ENCODE data around the gene GREB1.

GREB1 gene

DNA sequence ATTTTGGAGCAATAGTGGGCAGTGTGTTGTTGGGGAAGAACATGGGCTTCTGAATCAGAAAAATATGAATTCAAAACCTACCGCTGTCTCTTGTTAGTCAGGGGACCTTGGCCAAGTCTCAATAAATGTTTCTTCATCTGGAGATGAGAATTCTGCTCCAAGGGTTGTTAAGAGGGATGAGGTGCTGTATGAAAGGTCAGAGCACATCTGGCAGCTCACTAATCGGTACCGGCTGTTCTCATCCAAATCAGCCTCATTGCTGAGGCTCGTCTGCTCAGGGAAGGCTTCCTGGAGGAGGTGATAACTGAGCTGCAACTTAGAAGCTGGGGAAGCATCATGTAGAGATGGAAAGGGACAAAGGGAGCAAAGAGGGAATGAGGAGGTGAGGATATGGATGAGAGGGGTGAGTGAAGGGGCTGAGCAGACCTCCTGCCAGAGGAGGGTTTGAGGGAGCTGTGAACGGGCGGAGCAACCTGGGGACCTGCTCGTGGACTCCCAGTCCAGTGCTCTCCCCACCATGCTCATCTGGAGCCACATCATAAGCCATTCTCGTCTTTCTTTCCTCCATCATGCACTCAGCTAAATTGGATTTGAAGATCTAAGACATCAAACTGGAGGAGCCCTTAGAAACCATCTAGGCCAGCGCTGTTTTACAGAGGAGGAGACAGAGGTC, 47.4 kb downstream of the GREB1 start:
- TF ChIP-seq, protein P1, sequence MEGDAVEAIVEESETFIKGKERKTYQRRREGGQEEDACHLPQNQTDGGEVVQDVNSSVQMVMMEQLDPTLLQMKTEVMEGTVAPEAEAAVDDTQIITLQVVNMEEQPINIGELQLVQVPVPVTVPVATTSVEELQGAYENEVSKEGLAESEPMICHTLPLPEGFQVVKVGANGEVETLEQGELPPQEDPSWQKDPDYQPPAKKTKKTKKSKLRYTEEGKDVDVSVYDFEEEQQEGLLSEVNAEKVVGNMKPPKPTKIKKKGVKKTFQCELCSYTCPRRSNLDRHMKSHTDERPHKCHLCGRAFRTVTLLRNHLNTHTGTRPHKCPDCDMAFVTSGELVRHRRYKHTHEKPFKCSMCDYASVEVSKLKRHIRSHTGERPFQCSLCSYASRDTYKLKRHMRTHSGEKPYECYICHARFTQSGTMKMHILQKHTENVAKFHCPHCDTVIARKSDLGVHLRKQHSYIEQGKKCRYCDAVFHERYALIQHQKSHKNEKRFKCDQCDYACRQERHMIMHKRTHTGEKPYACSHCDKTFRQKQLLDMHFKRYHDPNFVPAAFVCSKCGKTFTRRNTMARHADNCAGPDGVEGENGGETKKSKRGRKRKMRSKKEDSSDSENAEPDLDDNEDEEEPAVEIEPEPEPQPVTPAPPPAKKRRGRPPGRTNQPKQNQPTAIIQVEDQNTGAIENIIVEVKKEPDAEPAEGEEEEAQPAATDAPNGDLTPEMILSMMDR (IDR thresholded peaks at IDR 0.05) = no peak
- DNase-seq (ENCODE audit: low spot score) = no peak

DNA sequence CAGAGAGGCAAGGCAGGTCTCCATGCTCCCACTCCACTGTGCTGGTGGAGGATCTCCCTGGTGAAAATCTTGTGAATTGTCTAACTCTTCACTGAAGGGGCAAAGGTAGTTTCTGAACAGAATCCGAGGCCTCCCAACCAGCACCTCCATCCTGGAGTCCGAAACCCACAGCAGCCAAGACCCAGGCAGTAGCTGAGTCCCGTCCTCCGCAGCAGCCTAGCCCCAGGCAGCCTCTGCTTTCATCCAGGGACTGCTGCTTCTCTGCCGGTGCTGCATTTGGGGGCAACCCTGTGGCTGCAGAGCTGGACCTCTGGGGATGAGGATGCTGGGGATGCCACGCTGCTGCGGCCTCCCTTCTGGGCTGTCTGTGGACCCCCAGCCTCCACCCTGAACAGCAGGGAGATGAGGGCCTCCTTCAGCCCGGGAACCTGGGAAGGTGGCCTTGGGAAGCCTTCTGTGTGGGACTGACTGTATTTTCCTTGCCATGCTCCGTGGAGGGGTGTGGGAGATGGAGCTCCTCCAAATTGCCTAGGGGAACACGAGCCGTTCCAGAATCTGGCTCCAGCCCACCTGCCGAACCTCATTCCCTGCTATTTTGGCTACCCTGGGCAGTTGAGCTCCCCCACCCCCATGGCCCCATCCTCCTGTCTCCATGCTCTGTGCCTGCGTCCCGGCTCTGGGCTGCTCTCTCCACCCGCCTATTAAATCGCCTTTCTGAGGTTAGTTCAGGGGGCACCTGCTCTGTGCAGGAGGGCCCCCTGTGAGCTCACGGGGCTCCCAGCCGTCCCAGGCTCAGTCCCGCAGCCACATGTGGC, 48.2 kb downstream of the GREB1 start:
- Histone ChIP-seq H3K27ac (no peak overlapping the region), H3K4me3 (no peak overlapping the region)
- TF ChIP-seq, protein P1 (IDR thresholded peaks at IDR 0.05) = no peak
- DNase-seq (ENCODE audit: low spot score) = no peak

More for the DNA sequence above, 47.4 kb downstream of the GREB1 start:
- Histone ChIP-seq H3K4me3 (no peak overlapping the region), H3K27ac (no peak overlapping the region)

DNA sequence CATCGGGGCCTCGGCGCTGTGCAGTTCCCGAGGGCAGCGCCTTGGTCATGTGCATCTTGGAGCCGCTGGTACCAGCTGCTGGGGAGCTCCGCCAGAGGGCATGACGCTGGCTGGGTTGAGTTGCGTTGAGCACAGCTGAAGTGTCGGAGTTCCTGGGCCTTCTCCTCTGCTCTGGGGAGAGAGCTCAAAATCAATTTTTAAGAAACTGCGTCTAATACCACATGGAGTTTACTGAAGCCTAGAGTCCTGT, 48.7 kb downstream of the GREB1 start:
- Histone ChIP-seq H3K4me3 (no peak overlapping the region), H3K27ac (no peak overlapping the region)
- TF ChIP-seq, protein P1 (IDR thresholded peaks at IDR 0.05) = no peak
- DNase-seq (ENCODE audit: low spot score) = no peak

DNA sequence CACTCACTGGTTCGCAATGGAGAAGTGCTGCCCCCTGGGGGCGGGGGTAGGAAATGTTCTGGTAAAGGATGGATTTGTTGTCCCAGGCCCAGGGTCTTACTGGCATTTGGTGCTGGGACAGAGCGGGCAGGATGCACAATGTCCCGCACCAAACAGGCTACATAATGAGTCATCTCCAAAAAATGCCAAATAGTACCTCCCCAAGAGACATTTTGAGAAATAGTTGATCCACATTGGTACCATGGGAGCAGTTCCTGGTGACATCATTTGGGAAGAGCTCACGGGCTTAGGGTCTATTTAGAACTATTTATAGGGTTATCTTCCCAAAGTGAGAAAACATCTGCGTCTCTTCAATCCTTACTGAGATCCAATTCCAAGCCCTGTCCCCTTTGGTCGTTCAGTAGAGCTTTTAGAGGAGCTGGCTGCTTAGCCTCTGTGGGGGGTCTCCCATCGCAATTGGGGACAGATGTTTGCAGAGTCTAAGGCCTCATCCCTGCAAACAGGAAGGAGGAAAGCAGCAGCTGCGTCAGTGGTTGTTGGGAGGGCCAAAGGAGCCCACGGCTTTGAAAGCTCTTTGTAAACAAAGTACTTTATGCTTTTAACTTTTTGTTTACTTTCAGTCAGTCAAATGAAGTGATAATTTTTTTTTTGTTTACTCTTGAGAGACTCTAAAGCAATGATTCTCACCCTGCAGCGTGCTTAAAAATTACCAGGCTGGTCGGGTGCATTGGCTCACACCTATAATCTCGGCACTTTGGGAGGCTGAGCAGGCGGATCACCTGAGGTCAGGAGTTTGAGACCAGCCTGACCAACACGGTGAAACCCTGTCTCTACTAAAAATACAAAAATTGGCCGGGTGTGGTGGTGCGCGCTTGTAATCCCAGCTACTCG, 49.3 kb downstream of the GREB1 start:
- TF ChIP-seq, protein P1 (IDR thresholded peaks at IDR 0.05) = peak; percentile 56
- Histone ChIP-seq H3K4me3 (no peak overlapping the region), H3K27ac (peak overlapping the region in 1 of 2 donors; percentile 10)
- no peak for DNase-seq (ENCODE audit: low spot score)

DNA sequence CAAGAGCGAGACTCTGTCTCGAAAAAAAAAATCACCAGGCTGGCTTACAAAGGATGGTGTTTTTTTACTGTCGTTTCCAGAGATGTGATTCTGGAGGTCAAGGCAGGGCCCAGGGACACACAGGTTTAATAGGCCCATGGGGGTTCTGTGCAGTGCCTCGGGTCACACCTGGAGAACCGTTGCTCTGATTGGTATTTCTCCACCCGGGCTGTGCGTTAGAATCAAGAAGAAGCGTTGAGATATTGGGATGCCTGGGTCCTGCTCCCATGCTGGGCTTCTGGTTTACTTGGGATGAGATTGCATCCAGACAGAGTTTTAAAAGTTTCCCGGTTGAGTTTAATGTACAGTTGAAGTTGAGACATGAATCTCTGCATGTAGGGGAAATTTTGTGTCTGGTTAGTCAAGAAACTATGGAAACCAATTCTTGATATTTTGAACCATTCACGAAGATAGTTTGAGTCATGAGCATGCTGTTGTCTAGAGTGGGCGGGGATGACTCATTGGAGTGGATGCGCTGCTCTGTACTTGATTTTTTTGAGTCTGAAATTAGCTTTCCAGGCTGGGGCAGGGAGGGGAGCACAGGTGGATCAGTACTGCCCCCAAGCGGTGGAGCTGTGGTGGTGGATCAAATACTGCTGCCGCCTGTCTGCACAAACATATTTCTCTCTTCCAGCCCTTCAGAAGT, 50.1 kb downstream of the GREB1 start:
- TF ChIP-seq, protein P1 (IDR thresholded peaks at IDR 0.05) = no peak
- DNase-seq (ENCODE audit: low spot score) = no peak
- H3K27ac ChIP-seq = peak overlapping the region in 1 of 2 donors; percentile 10

DNA sequence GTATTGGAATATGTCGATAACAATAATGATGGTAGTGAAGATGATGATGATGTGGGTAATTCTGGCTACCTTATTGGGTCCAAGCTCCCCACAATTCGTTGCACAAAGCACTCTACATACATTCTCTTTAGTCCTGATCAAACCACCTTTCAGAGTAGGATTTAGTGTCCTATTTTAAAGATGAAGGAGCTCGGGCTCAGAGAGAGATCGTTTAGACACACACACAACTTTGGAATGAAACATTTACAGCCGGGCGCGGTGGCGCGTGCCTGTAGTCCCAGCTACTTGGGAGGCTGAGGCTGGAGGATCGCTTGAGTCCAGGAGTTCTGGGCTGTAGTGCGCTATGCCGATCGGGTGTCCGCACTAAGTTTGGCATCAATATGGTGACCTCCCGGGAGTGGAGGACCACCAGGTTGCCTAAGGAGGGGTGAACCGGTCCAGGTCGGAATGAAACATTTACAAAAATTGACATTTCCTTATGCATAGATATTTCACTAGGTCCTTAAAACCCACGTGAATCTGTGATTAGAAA, 50.7 kb downstream of the GREB1 start:
- no peak overlapping the region for H3K27ac ChIP-seq
- no peak for DNase-seq (ENCODE audit: low spot score)
- no peak overlapping the region for H3K4me3 ChIP-seq
- TF ChIP-seq, protein P1 (IDR thresholded peaks at IDR 0.05) = no peak

More for the DNA sequence above, 50.1 kb downstream of the GREB1 start:
- H3K4me3 ChIP-seq = no peak overlapping the region
